Spleen (tissue), 7 donors: Measurements from ENCODE around the gene MLH3.

Experiments
- CTCF ChIP-seq, 11 experiments: fragments of 200-600 bp in 7 of 11; fragments of 450-650 bp in 4 of 11; sonication (generic) in 4 of 11; IDR thresholded peaks in 8 of 11; conservative IDR thresholded peaks in 3 of 11; 1 replicate in 7 of 11; 2 replicates in 4 of 11; pipeline versions ENCODE4 v1.4.0 to v1.8.0; 2016 to 2021; ENCODE audit warnings: antibody characterized with exemption in 11 of 11, inconsistent platforms in 4 of 11, mild to moderate bottlenecking in 1 of 11
- POLR2A ChIP-seq, 3 donors: fragments of 450-650 bp; IDR thresholded peaks; one replicate each; pipeline ENCODE4 v1.5.1; 2017; ENCODE audit warnings: antibody characterized with exemption in 3 of 3, mild to moderate bottlenecking in 1 of 3
- POLR2AphosphoS5 ChIP-seq, 3 donors: sonication (generic); formaldehyde crosslinking; IDR thresholded peaks; one replicate each; pipeline ENCODE4 v1.5.1; 2017; ENCODE audit warnings: antibody characterized with exemption in 3 of 3
- donor health status: DM: no; HTN: no; CAD: no; lungs with moderate emphysema.
- donor health status: DM: no; HTN: no; CAD: no.
- donor health status: DM: no; HTN: no; CAD: no.

- TF ChIP-seq CTCF (IDR thresholded peaks at IDR 0.05 in 8 of 11, conservative IDR thresholded peaks at IDR 0.05 in 3 of 11), result no peak
- no peak for TF ChIP-seq POLR2A (IDR thresholded peaks at IDR 0.05)
- TF ChIP-seq POLR2AphosphoS5 (IDR thresholded peaks at IDR 0.05), result no peak
Observed at GRCh38 chr14:74983343-74983742, 67.9 kb downstream of the MLH3 start.
